ENCODE results near the gene SCUBE3. TPM values are rescaled to one million over a fixed set of nuclear protein-coding genes. Genes with fewer than 3 reads are reported as not detected.

Gene SCUBE3
- total and polyA plus RNA-seq, 4 experiments from 2014 or later = 0.03 to 0.08 TPM; not detected in 2

DNA sequence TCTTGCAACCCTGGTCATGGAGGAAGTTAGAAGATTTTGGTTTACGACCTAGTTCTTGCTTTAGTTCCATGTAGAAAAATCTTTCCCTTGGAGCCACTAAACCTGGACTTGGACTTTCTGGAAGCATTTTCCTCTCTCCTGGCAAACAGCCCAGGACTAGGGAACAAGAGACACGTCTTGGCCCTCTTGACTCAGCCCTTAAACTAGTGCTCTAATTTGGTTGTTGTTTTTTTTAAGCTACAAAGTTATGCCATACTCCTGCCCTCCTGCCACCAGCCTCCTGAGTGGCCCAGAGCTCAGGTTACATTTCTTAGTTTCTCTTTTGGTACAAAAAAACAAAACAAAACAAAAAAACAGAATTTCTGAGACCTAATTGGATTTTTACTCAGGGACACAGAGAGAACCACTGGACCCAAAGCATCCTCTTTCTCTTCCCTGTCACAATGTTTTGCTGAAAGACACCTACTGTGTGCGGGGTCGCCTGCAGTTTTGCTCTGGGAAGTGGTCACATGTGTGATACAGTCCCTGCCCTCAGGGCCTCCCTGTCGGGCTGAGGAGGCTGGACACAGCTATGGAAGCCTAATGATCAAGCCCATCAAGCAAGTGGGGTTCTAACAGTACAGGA, 32.3 kb upstream of the SCUBE3 start:
- Mint-ChIP-seq H3K9me3 (no peaks in the 10 kb centered on the region), H3K4me1 (no peaks in the 10 kb centered on the region), H3K4me3 (no peak overlapping the region), H3K27me3 (peaks cover 7 to 14% of the 10 kb centered on the region in 2 donors), H3K36me3 (no peaks in the 10 kb centered on the region), H3K27ac (no peak overlapping the region)
- Histone ChIP-seq H3K4me3 (ENCODE audit: low read length in 2 of 2) (no peak overlapping the region), H3K27me3 (ENCODE audit: insufficient read depth, low read length) (no peaks in the 10 kb centered on the region), H3K9me3 (ENCODE audit: control insufficient read depth in 1 of 2, low read length in 2 of 2) (no peaks in the 10 kb centered on the region), H3K4me1 (ENCODE audit: insufficient read depth, low read length) (no peaks in the 10 kb centered on the region), H3K27ac (ENCODE audit: low read depth, low read length) (no peak overlapping the region), H3K36me3 (ENCODE audit: insufficient read depth, low read length) (no peaks in the 10 kb centered on the region)
- CTCF ChIA-PET (ENCODE audit: partially characterized antibody) = no interaction called here
- DNase-seq = no peak
- POLR2A ChIA-PET (ENCODE audit: partially characterized antibody) = no interaction called here
- intact Hi-C loops (cut with micrococcal nuclease) = no loop called here

DNA sequence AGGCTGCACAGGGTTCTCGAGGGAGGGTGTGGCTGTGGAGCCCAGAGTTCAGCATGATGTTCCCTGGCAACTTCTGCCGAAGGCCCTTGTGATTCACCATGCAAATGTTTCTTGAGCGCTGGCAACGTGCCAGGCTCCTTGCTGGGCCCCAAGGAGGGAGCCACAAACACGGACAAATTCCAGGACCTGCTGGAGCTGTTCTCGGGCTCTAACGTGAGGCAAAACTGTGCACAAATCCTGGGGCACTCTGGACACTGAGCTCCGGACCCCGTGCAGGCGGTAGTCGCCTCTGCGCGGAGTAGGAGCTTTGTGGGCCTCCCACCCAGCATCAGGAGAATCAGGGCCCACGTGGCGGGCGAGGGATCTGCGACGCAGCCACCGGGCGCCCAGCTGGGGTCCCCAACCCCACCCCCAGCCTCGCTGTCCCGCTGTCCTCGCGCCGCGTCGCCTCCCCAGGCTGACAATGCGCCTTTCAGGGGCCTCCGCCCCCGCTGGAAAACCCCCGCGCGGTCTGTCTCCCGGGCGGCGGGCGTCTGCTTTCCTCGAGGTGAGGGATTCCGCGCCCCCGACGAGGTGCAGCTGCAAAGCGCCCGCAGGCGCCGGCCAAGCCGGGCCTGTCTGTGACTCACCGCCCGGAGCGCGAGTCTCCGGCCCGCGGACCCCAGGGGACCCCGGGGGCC, 31.7 kb upstream of the SCUBE3 start:
- Histone ChIP-seq H3K27ac (ENCODE audit: low read depth, low read length) (no peak overlapping the region), H3K4me3 (ENCODE audit: low read length in 2 of 2) (no peak overlapping the region), H3K27me3 (ENCODE audit: insufficient read depth, low read length) (no peaks in the 10 kb centered on the region), H3K9me3 (ENCODE audit: control insufficient read depth in 1 of 2, low read length in 2 of 2) (no peaks in the 10 kb centered on the region), H3K36me3 (ENCODE audit: insufficient read depth, low read length) (no peaks in the 10 kb centered on the region), H3K4me1 (ENCODE audit: insufficient read depth, low read length) (no peaks in the 10 kb centered on the region)
- H3K4me3 Mint-ChIP-seq = no peak overlapping the region
- H3K27me3 Mint-ChIP-seq = peaks cover 7 to 14% of the 10 kb centered on the region in 2 donors
- no peaks in the 10 kb centered on the region for H3K36me3 Mint-ChIP-seq
- H3K9me3 Mint-ChIP-seq = no peaks in the 10 kb centered on the region
- ChIA-PET CTCF (ENCODE audit: partially characterized antibody) (no interaction called here), POLR2A (ENCODE audit: partially characterized antibody) (no interaction called here)
- peak in 1 of 5 donors; percentile 6 for DNase-seq
- H3K27ac Mint-ChIP-seq = no peak overlapping the region
- intact Hi-C loops (cut with micrococcal nuclease) = no loop called here
- H3K4me1 Mint-ChIP-seq = no peaks in the 10 kb centered on the region

DNA sequence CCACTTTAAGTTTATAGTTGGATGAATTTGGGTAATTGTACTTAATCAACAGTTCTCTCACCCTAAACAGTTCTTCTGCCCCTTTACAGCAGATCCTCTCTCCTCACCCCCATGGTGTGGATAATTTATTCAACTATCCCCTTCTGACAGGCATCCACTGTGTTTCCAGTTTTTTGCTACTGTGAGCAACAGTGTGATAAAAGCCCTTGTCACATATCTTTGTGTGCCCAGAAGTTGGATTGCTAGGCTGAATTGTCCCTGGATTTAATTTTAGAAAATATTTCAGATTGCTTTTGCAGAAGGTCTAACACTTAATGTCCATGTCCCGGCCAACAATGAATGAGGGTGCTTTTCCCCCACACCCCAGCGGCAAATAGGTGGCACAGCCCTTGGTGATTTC, 30.5 kb upstream of the SCUBE3 start:
- intact Hi-C loops (cut with micrococcal nuclease) = no loop called here

DNA sequence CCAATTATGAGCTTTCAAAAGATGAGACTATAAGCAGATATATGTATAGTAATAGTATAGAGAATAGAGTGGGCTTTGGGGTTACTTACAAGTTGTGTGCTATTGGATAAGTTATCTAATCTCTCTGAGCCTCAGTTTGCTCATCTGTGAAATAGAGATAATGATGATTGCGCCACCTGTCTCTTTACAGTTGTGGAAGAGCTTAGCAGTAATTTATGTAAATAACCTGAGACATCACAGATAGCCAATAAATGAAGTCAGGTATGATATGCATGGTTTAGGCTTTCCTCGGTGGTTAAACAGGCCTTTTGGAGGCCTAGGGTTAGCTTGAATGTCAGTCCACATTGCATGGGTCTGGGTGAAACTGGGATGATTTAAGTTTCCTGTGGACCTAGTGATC, 29.8 kb upstream of the SCUBE3 start:
- ChIA-PET POLR2A (ENCODE audit: partially characterized antibody) (interaction anchor here (0.7 kb wide), 1 partner anchor 705 kb away, joined by 3 read pairs; no protein-coding TSS in a partner anchor), CTCF (ENCODE audit: partially characterized antibody) (no interaction called here)
- intact Hi-C loops (cut with micrococcal nuclease) = no loop called here
- H3K9me3 Mint-ChIP-seq = no peaks in the 10 kb centered on the region
- Histone ChIP-seq H3K4me3 (ENCODE audit: low read length in 2 of 2) (no peak overlapping the region), H3K36me3 (ENCODE audit: insufficient read depth, low read length) (no peaks in the 10 kb centered on the region), H3K27me3 (ENCODE audit: insufficient read depth, low read length) (no peaks in the 10 kb centered on the region), H3K9me3 (ENCODE audit: control insufficient read depth in 1 of 2, low read length in 2 of 2) (no peaks in the 10 kb centered on the region), H3K4me1 (ENCODE audit: insufficient read depth, low read length) (no peaks in the 10 kb centered on the region), H3K27ac (ENCODE audit: low read depth, low read length) (no peak overlapping the region)
- no peak overlapping the region for H3K4me3 Mint-ChIP-seq
- DNase-seq = no peak
- no peak overlapping the region for H3K27ac Mint-ChIP-seq
- no peaks in the 10 kb centered on the region for H3K36me3 Mint-ChIP-seq
- H3K27me3 Mint-ChIP-seq = peaks cover 10 to 14% of the 10 kb centered on the region in 2 donors
- no peaks in the 10 kb centered on the region for H3K4me1 Mint-ChIP-seq

More for the DNA sequence above, 30.5 kb upstream of the SCUBE3 start:
- ChIA-PET CTCF (ENCODE audit: partially characterized antibody) (no interaction called here), POLR2A (ENCODE audit: partially characterized antibody) (no interaction called here)
- H3K27ac ChIP-seq (ENCODE audit: low read depth, low read length) = no peak overlapping the region
- Mint-ChIP-seq H3K4me3 (no peak overlapping the region), H3K4me1 (no peaks in the 10 kb centered on the region), H3K27me3 (peaks cover 10 to 14% of the 10 kb centered on the region in 2 donors), H3K36me3 (no peaks in the 10 kb centered on the region), H3K9me3 (no peaks in the 10 kb centered on the region), H3K27ac (no peak overlapping the region)
- H3K4me3 ChIP-seq (ENCODE audit: low read length in 2 of 2) = no peak overlapping the region
- no peak for DNase-seq
- no peaks in the 10 kb centered on the region for H3K36me3 ChIP-seq (ENCODE audit: insufficient read depth, low read length)
- H3K4me1 ChIP-seq (ENCODE audit: insufficient read depth, low read length) = no peaks in the 10 kb centered on the region
- H3K27me3 ChIP-seq (ENCODE audit: insufficient read depth, low read length) = no peaks in the 10 kb centered on the region
- H3K9me3 ChIP-seq (ENCODE audit: control insufficient read depth in 1 of 2, low read length in 2 of 2) = no peaks in the 10 kb centered on the region

DNA sequence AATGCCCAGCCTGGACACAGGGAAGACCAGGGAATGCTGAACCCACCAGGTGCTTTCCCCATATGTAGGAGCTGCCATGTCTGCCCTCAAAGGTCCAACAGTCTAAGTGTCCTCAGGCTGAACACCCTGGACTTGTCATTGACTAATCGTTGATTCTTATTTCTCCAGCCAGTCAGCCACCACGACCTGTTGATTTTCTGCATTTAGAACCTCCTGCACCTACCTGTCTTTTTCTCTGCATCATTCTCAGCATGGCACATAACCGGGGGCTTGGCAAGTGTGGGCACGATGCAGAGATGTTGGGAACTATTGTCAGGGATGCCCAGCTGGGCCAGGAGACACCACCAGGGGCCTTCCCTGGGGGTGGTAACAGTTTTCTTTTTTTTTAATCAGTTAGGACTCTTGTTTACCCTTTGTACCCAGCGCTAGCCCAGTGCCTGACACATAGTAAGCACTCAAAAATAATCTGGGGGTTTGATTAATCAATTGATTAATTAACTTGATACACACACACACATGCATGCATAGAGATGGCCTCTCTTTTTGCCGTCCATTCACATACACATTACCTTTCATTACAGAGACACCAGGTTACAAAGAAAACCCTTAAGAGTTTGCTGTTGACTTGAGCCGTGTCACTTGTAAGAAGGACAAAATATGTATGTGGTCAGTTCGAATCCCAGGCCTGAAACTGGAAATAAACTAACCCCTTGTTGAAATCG, 29.0 kb upstream of the SCUBE3 start:
- no peaks in the 10 kb centered on the region for H3K27me3 ChIP-seq (ENCODE audit: insufficient read depth, low read length)
- intact Hi-C loops (cut with micrococcal nuclease) = no loop called here
- no peak overlapping the region for H3K4me3 ChIP-seq (ENCODE audit: low read length in 2 of 2)
- Mint-ChIP-seq H3K4me1 (no peaks in the 10 kb centered on the region), H3K4me3 (no peak overlapping the region), H3K9me3 (no peaks in the 10 kb centered on the region), H3K36me3 (no peaks in the 10 kb centered on the region), H3K27ac (no peak overlapping the region), H3K27me3 (peaks cover 10 to 14% of the 10 kb centered on the region in 2 donors)
- CTCF ChIA-PET (ENCODE audit: partially characterized antibody) = no interaction called here
- H3K4me1 ChIP-seq (ENCODE audit: insufficient read depth, low read length) = no peaks in the 10 kb centered on the region
- DNase-seq = no peak
- POLR2A ChIA-PET (ENCODE audit: partially characterized antibody) = interaction anchor here (0.7 kb wide), 1 partner anchor 704 kb away, joined by 3 read pairs; no protein-coding TSS in a partner anchor
- H3K36me3 ChIP-seq (ENCODE audit: insufficient read depth, low read length) = no peaks in the 10 kb centered on the region
- H3K27ac ChIP-seq (ENCODE audit: low read depth, low read length) = no peak overlapping the region
- no peaks in the 10 kb centered on the region for H3K9me3 ChIP-seq (ENCODE audit: control insufficient read depth in 1 of 2, low read length in 2 of 2)

DNA sequence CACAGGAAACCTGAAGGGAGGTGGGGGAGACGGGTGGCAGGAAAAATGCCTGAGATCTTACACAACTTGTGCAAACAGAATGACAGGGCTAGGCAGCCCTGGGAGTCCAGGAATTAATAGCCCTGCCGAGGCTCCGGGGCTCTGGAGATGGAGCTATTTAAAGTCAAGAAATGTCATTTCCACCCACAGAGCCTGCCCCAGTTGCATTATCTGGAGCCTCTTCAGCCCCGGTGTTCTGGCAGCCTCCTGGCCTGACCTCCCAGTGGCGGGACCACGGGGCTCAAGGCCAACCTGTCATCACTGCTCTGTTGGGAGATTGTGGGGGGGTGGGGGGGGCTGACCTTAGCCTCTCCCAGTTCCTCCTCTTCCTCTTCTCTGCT, 28.5 kb upstream of the SCUBE3 start:
- no peaks in the 10 kb centered on the region for H3K9me3 Mint-ChIP-seq
- POLR2A ChIA-PET (ENCODE audit: partially characterized antibody) = no interaction called here
- H3K27ac Mint-ChIP-seq = no peak overlapping the region

DNA sequence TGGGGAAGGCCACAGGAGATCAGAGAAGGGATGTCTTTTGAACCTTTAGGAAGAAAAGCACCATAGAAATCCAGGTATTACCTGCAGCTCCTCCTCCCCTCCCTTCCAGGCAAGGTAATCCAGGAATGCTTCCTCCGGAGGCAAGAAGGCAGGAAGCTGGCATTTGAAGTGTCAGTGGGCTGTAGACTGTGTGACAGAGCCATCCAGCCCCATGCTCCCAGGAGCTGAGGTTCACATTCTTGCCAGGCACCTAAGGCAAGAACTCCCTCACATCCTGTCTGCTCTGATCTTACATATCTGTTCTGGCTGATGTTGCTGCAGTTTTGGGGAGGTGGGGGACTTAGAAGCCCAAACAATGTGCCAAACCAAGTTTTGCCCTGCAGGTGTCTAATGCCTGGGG, 27.8 kb upstream of the SCUBE3 start:
- DNase-seq = no peak
- Mint-ChIP-seq H3K27ac (no peak overlapping the region), H3K4me3 (no peak overlapping the region), H3K4me1 (no peaks in the 10 kb centered on the region), H3K9me3 (no peaks in the 10 kb centered on the region), H3K27me3 (peaks cover 12 to 14% of the 10 kb centered on the region in 2 donors), H3K36me3 (no peaks in the 10 kb centered on the region)
- intact Hi-C loops (cut with micrococcal nuclease) = no loop called here
- POLR2A ChIA-PET (ENCODE audit: partially characterized antibody) = no interaction called here
- Histone ChIP-seq H3K4me1 (ENCODE audit: insufficient read depth, low read length) (no peaks in the 10 kb centered on the region), H3K4me3 (ENCODE audit: low read length in 2 of 2) (no peak overlapping the region), H3K27ac (ENCODE audit: low read depth, low read length) (no peak overlapping the region), H3K27me3 (ENCODE audit: insufficient read depth, low read length) (no peaks in the 10 kb centered on the region), H3K9me3 (ENCODE audit: control insufficient read depth in 1 of 2, low read length in 2 of 2) (no peaks in the 10 kb centered on the region), H3K36me3 (ENCODE audit: insufficient read depth, low read length) (no peaks in the 10 kb centered on the region)
- CTCF ChIA-PET (ENCODE audit: partially characterized antibody) = interaction anchor here (0.9 kb wide), 1 partner anchor 22 kb away, joined by 3 read pairs; no protein-coding TSS in a partner anchor

More for the DNA sequence above, 28.5 kb upstream of the SCUBE3 start:
- Histone ChIP-seq H3K27ac (ENCODE audit: low read depth, low read length) (no peak overlapping the region), H3K4me1 (ENCODE audit: insufficient read depth, low read length) (no peaks in the 10 kb centered on the region), H3K36me3 (ENCODE audit: insufficient read depth, low read length) (no peaks in the 10 kb centered on the region), H3K4me3 (ENCODE audit: low read length in 2 of 2) (no peak overlapping the region), H3K9me3 (ENCODE audit: control insufficient read depth in 1 of 2, low read length in 2 of 2) (no peaks in the 10 kb centered on the region), H3K27me3 (ENCODE audit: insufficient read depth, low read length) (no peaks in the 10 kb centered on the region)
- CTCF ChIA-PET (ENCODE audit: partially characterized antibody) = no interaction called here
- peaks cover 10 to 14% of the 10 kb centered on the region in 2 donors for H3K27me3 Mint-ChIP-seq
- no peaks in the 10 kb centered on the region for H3K4me1 Mint-ChIP-seq
- no peaks in the 10 kb centered on the region for H3K36me3 Mint-ChIP-seq
- no peak for DNase-seq
- no peak overlapping the region for H3K4me3 Mint-ChIP-seq
- intact Hi-C loops (cut with micrococcal nuclease) = no loop called here
